ENCODE measurements around the gene PWWP2A. TPM values are rescaled to one million over a fixed set of nuclear protein-coding genes. Genes with fewer than 3 reads are reported as not detected.

The PWWP2A gene
- total and polyA plus RNA-seq, 2 of the 4 experiments (the other 2 are of a cell fraction) = 8.8 to 12.5 TPM

- Histone ChIP-seq H2BK20ac (ENCODE audit: low read depth, low read length) (no peak overlapping the region), H2BK120ac (ENCODE audit: low read depth, low read length) (no peak overlapping the region), H3K4me1 (ENCODE audit: control insufficient read depth, insufficient read depth, low read length) (no peaks in the 10 kb centered on the region), H2AK5ac (ENCODE audit: low read depth, low read length) (no peak overlapping the region), H3K79me1 (ENCODE audit: low read depth in 1 of 2, low read length in 2 of 2) (no peaks in the 10 kb centered on the region), H3K4me2 (ENCODE audit: low read depth, low read length) (no peak overlapping the region), H3K23ac (ENCODE audit: low read depth, low read length) (no peak overlapping the region), H3K9me3 (ENCODE audit: control insufficient read depth, insufficient read depth, low read length) (no peaks in the 10 kb centered on the region), H3K9me1 (ENCODE audit: insufficient read depth, low read length) (no peaks in the 10 kb centered on the region), H2AK9ac (replicated peaks; ENCODE audit: low read depth, low read length, poor library complexity) (no peak overlapping the region), H4K5ac (ENCODE audit: low read depth, low read length) (no peak overlapping the region), H3K14ac (replicated peaks; ENCODE audit: low read depth, low read length) (no peak overlapping the region), H3K4me3 (ENCODE audit: insufficient read depth, low read depth, low read length) (no peak overlapping the region), H2BK15ac (ENCODE audit: low read depth, low read length) (no peak overlapping the region), H4K91ac (ENCODE audit: insufficient read depth, low read depth, low read length) (no peak overlapping the region), H4K8ac (ENCODE audit: low read depth in 2 of 2, low read length in 2 of 2) (no peak overlapping the region), H3K27ac (ENCODE audit: insufficient read depth, low read length) (no peak overlapping the region), H3K9ac (ENCODE audit: low read depth, low read length) (no peak overlapping the region), H2AFZ (replicated peaks; ENCODE audit: low read length, poor library complexity) (no peak overlapping the region), H3K36me3 (ENCODE audit: control insufficient read depth, insufficient read depth, low read length) (no peaks in the 10 kb centered on the region), H4K20me1 (ENCODE audit: insufficient read depth, low read length) (no peaks in the 10 kb centered on the region), H3K18ac (ENCODE audit: low read depth, low read length) (no peak overlapping the region), H3K56ac (ENCODE audit: extremely low read depth, insufficient read depth, low read length) (no peak overlapping the region), H3K27me3 (ENCODE audit: control insufficient read depth, insufficient read depth, low read length) (no peaks in the 10 kb centered on the region), H2BK5ac (ENCODE audit: low read depth, low read length, poor library complexity, severe bottlenecking) (no peak overlapping the region), H3K4ac (ENCODE audit: low read depth, low read length) (no peak overlapping the region)
- TF ChIP-seq CEBPB (IDR thresholded peaks at IDR 0.05; ENCODE audit: low read depth, low read length) (peak; percentile 93), MXI1 (IDR thresholded peaks at IDR 0.05; ENCODE audit: borderline replicate concordance, low read depth, low read length) (no peak), FOS (IDR thresholded peaks at IDR 0.05; ENCODE audit: low read depth, low read length) (no peak), RFX5 (IDR thresholded peaks at IDR 0.05; ENCODE audit: low read depth, low read length) (no peak), POLR2A (IDR thresholded peaks at IDR 0.05; ENCODE audit: low read depth, low read length) (no peak), SMC3 (IDR thresholded peaks at IDR 0.05; ENCODE audit: low read depth, low read length) (no peak), MAFK (IDR thresholded peaks at IDR 0.05; ENCODE audit: low read depth, low read length) (no peak), BHLHE40 (IDR thresholded peaks at IDR 0.05; ENCODE audit: low read depth, low read length) (no peak), CHD1 (IDR thresholded peaks at IDR 0.05; ENCODE audit: low read depth, low read length) (no peak)
- DNase-seq = no peak
- 100% methylated on average over 2 of the region's 6 CpGs; no CpG with 5 or more reads in 1 of the 2 experiments for WGBS, 2 experiments (ENCODE audit: extremely low coverage in 2 of 2, insufficient read length in 1 of 2)
- CTCF ChIA-PET = no interaction called here
- dilution Hi-C loops (cut with HindIII; ENCODE audit: low sequenced_read_pairs, unreplicated experiment) (no loop called here), intact Hi-C loops (cut with micrococcal nuclease) (no loop called here), in situ Hi-C loops (cut with MboI; ENCODE audit: low sequenced_read_pairs) (no loop called here)
- POLR2A ChIA-PET (ENCODE audit: unreplicated experiment) = no interaction called here
- ATAC-seq (ENCODE audit: low read depth) = no peak
- no TSS peak for BruUV-seq (replicated peaks)
Measured at GRCh38 chr5:160155017-160155750, 35.9 kb upstream of the PWWP2A start.

All from IMR-90 (cell line).